HepG2 (cell line): ENCODE measurements around the gene CNTN2. TPM values are rescaled to one million over a fixed set of nuclear protein-coding genes. Genes with fewer than 3 reads are reported as not detected.

Experiments
- CENPT ChIP-seq: sonication (generic); formaldehyde crosslinking; IDR thresholded peaks from 2 replicates; pipeline ENCODE4 v1.8.0; 2022; ENCODE audit warnings: low read depth, mild to moderate bottlenecking, moderate library complexity, missing genetic modification reagents
- CHD4 ChIP-seq: fragments of 200-600 bp; sonication (generic); IDR thresholded peaks from 2 replicates; pipeline ENCODE4 v1.7.0; 2017; ENCODE audit warnings: mild to moderate bottlenecking, low read length, borderline replicate concordance
- DPF2 ChIP-seq: sonication (generic); formaldehyde crosslinking; IDR thresholded peaks from 2 replicates; pipeline ENCODE4 v1.4.0; 2020; ENCODE audit warnings: mild to moderate bottlenecking, low read depth, missing genetic modification reagents, borderline replicate concordance
- HNRNPK ChIP-seq: fragments of 200-400 bp; formaldehyde crosslinking; IDR thresholded peaks from 2 replicates; pipeline ENCODE4 v1.6.1; 2018; ENCODE audit warnings: low read length, low read depth, moderate library complexity, mild to moderate bottlenecking; ENCODE audit not compliant: poor library complexity, severe bottlenecking
- KDM5A ChIP-seq: fragments of 200-600 bp; sonication (generic); IDR thresholded peaks from 2 replicates; pipeline ENCODE4 v1.7.0; 2018; ENCODE audit warnings: antibody characterized with exemption, mild to moderate bottlenecking, low read length, borderline replicate concordance
- MAZ ChIP-seq, 2 experiments: sonication (generic) in 1 of 2; formaldehyde crosslinking in 1 of 2; IDR thresholded peaks; 2 replicates each; pipeline versions ENCODE4 v1.5.0 to v1.6.1; 2012 to 2020; ENCODE audit warnings: low read depth in 2 of 2, mild to moderate bottlenecking in 2 of 2, borderline replicate concordance in 1 of 2, improper control_type of control experiment in 1 of 2, low read length in 1 of 2, missing genetic modification reagents in 1 of 2, moderate library complexity in 1 of 2
- NFE2 ChIP-seq: sonication (generic); formaldehyde crosslinking; IDR thresholded peaks from 2 replicates; pipeline ENCODE4 v1.4.0; 2020; ENCODE audit warnings: missing genetic modification reagents
- NONO ChIP-seq, 2 experiments: fragments of 450-650 bp in 1 of 2; sonication (generic) in 1 of 2; formaldehyde crosslinking in 1 of 2; IDR thresholded peaks in 1 of 2; conservative IDR thresholded peaks in 1 of 2; 2 replicates each; pipeline versions ENCODE4 v1.6.1 to v1.8.0; 2017 to 2022; ENCODE audit warnings: mild to moderate bottlenecking in 1 of 2, missing genetic modification reagents in 1 of 2, moderate library complexity in 1 of 2
- PAWR ChIP-seq: sonication (generic); formaldehyde crosslinking; IDR thresholded peaks from 2 replicates; pipeline ENCODE4 v1.4.0; 2020; ENCODE audit warnings: missing genetic modification reagents, mild to moderate bottlenecking, borderline replicate concordance
- PHF5A ChIP-seq: IDR thresholded peaks from one replicate; pipeline ENCODE4 v1.6.1; 2018; ENCODE audit warnings: low read depth, missing genetic modification reagents; ENCODE audit not compliant: unreplicated experiment
- SALL2 ChIP-seq: sonication (generic); formaldehyde crosslinking; IDR thresholded peaks from 2 replicates; pipeline ENCODE4 v1.8.1; 2023; ENCODE audit warnings: mild to moderate bottlenecking, missing genetic modification reagents, inconsistent platforms
- SKI ChIP-seq: fragments of 450-650 bp; IDR thresholded peaks from one replicate; pipeline ENCODE4 v1.6.1; 2018; ENCODE audit warnings: mild to moderate bottlenecking; ENCODE audit not compliant: partially characterized antibody
- TRIM24 ChIP-seq: sonication (generic); formaldehyde crosslinking; IDR thresholded peaks from 2 replicates; pipeline ENCODE4 v1.8.0; 2022; ENCODE audit warnings: mild to moderate bottlenecking, missing genetic modification reagents
- ZKSCAN1 ChIP-seq: fragments of 150-350 bp; IDR thresholded peaks from 2 replicates; pipeline ENCODE4 v1.6.1; 2014; ENCODE audit warnings: low read length
- ZNF274 ChIP-seq: sonication (generic); formaldehyde crosslinking; IDR thresholded peaks from 2 replicates; pipeline ENCODE4 v1.5.1; 2020; ENCODE audit warnings: mild to moderate bottlenecking, missing genetic modification reagents
- ZNF770 ChIP-seq: sonication (generic); formaldehyde crosslinking; IDR thresholded peaks from 2 replicates; pipeline ENCODE4 v1.5.0; 2020; ENCODE audit warnings: mild to moderate bottlenecking, missing genetic modification reagents
- ZNF878 ChIP-seq: sonication (generic); formaldehyde crosslinking; IDR thresholded peaks from 2 replicates; pipeline ENCODE4 v1.8.1; 2023; ENCODE audit warnings: mild to moderate bottlenecking, missing genetic modification reagents, moderate library complexity
- polyA plus RNA-seq, 8 experiments: library from polyadenylated mRNA; depleted of rRNA in 3 of 8; stranded (reverse) in 7 of 8; unstranded in 1 of 8; fragments of >200 nt; fragmentation: Illumina TruSeq in 4 of 8; extraction: Trizol in 4 of 8; gene quantifications; 2 replicates each; pipeline versions ENCODE4 v1.2.1 to v1.2.3, GENCODE V29; 2011 to 2016; ENCODE audit warnings: low read depth in 4 of 8, missing spikeins in 1 of 8, mixed read lengths in 1 of 8; ENCODE audit not compliant: insufficient read depth in 1 of 8
- total RNA-seq, 5 experiments: library from RNA; depleted of rRNA; stranded (reverse); fragments of >200 nt; fragmentation: Illumina TruSeq; extraction: Trizol; gene quantifications; 2 replicates each; pipeline ENCODE4 v1.2.3, GENCODE V29; 2016; ENCODE audit warnings: low read depth in 1 of 5
- TF ChIP-seq, protein P1 (sequence below): sonication (generic); formaldehyde crosslinking; IDR thresholded peaks from 2 replicates; pipeline ENCODE4 v1.4.0; 2020; ENCODE audit warnings: missing genetic modification reagents, borderline replicate concordance
- TF ChIP-seq, protein P2 (sequence below): IDR thresholded peaks from 2 replicates; pipeline ENCODE4 v1.6.1; 2018; ENCODE audit warnings: missing genetic modification reagents
- TF ChIP-seq, protein P3 (sequence below): sonication (generic); formaldehyde crosslinking; IDR thresholded peaks from 2 replicates; pipeline ENCODE4 v1.5.0; 2020; ENCODE audit warnings: missing genetic modification reagents

The CNTN2 gene
- total and polyA plus RNA-seq, 2 of the 13 experiments (the other 11 are each of a cell fraction or from before 2014, with no cell fraction given): not detected

DNA sequence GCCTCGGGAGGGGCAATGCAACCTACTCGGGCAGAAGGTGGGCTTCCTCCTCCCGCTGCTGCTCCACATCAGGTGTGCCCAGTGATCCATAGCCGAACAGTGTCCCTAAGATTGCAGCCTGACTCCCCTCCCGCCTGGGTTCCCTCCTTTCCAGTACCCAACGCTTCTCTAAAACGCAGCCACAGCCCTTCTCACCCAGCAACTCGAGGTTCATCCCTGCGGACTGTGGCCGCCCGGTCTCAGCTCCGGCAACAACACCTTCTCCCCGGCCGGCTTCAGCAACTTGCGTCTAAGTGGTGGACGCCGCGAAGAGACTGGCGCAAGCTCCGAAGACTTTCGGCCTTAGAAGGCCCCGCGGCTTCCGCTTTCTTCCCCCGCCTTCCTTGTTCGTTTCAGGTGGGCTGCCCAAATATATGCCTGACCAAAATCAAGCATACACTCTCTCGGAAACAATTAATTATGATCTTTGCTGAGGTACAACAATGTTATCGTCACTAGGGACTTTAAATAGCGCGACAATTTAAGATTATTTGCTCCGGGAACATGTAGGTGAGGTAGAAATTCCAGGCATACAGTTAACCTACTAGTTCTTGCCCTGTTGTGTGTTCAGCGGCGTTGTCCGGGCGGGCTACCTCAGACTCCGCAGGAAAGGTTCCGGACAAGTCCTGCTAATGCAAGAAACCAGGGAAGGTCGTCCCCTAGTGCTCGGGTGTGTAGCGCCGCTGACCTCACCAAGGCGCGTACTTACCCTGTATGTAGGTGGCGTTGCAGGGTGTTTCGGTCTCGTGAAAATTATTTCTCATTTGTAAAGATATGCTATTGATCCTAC, 78.9 kb downstream of the CNTN2 start, which contains the start of gene RBBP5 (continued):
- TF ChIP-seq, protein P1, sequence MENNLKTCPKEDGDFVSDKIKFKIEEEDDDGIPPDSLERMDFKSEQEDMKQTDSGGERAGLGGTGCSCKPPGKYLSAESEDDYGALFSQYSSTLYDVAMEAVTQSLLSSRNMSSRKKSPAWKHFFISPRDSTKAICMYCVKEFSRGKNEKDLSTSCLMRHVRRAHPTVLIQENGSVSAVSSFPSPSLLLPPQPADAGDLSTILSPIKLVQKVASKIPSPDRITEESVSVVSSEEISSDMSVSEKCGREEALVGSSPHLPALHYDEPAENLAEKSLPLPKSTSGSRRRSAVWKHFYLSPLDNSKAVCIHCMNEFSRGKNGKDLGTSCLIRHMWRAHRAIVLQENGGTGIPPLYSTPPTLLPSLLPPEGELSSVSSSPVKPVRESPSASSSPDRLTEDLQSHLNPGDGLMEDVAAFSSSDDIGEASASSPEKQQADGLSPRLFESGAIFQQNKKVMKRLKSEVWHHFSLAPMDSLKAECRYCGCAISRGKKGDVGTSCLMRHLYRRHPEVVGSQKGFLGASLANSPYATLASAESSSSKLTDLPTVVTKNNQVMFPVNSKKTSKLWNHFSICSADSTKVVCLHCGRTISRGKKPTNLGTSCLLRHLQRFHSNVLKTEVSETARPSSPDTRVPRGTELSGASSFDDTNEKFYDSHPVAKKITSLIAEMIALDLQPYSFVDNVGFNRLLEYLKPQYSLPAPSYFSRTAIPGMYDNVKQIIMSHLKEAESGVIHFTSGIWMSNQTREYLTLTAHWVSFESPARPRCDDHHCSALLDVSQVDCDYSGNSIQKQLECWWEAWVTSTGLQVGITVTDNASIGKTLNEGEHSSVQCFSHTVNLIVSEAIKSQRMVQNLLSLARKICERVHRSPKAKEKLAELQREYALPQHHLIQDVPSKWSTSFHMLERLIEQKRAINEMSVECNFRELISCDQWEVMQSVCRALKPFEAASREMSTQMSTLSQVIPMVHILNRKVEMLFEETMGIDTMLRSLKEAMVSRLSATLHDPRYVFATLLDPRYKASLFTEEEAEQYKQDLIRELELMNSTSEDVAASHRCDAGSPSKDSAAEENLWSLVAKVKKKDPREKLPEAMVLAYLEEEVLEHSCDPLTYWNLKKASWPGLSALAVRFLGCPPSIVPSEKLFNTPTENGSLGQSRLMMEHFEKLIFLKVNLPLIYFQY (CRISPR knock-in tag): no peak
- TF ChIP-seq TRIM24 (CRISPR knock-in tag) (no peak), DPF2 (CRISPR knock-in tag) (no peak), NFE2 (CRISPR knock-in tag) (no peak), ZKSCAN1 (peak; percentile 80), CHD4 (no peak), SALL2 (no peak), SKI (peak; percentile 45), HNRNPK (no peak), NONO (IDR thresholded peaks at IDR 0.05) (no peak), NONO (CRISPR knock-in tag; conservative IDR thresholded peaks at IDR 0.05) (peak; percentile 95), CENPT (CRISPR knock-in tag) (no peak), KDM5A (peak; percentile 99), ZNF878 (CRISPR knock-in tag) (no peak), MAZ (IDR thresholded peaks at IDR 0.05; ENCODE audit: borderline replicate concordance, low read depth, low read length) (no peak), MAZ (CRISPR knock-in tag; IDR thresholded peaks at IDR 0.05; ENCODE audit: low read depth) (0 out of 2 replicates have a peak, but pooled peaks have one; percentile 39), PAWR (CRISPR knock-in tag) (no peak), ZNF770 (CRISPR knock-in tag) (0 out of 2 replicates have a peak, but pooled peaks have one; percentile 46), ZNF274 (0 out of 2 replicates have a peak, but pooled peaks have one; percentile 53), PHF5A (peak; percentile 92)
- TF ChIP-seq, protein P2, sequence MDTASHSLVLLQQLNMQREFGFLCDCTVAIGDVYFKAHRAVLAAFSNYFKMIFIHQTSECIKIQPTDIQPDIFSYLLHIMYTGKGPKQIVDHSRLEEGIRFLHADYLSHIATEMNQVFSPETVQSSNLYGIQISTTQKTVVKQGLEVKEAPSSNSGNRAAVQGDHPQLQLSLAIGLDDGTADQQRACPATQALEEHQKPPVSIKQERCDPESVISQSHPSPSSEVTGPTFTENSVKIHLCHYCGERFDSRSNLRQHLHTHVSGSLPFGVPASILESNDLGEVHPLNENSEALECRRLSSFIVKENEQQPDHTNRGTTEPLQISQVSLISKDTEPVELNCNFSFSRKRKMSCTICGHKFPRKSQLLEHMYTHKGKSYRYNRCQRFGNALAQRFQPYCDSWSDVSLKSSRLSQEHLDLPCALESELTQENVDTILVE (CRISPR knock-in tag): peak; percentile 87
- TF ChIP-seq, protein P3, sequence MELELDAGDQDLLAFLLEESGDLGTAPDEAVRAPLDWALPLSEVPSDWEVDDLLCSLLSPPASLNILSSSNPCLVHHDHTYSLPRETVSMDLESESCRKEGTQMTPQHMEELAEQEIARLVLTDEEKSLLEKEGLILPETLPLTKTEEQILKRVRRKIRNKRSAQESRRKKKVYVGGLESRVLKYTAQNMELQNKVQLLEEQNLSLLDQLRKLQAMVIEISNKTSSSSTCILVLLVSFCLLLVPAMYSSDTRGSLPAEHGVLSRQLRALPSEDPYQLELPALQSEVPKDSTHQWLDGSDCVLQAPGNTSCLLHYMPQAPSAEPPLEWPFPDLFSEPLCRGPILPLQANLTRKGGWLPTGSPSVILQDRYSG (CRISPR knock-in tag): no peak
